Astrocyte of the cerebellum (primary cell): ENCODE results near the gene MKRN1.
"Not testable (repeated sequence)": the region's sequence is repeated elsewhere in the genome, so short reads cannot be mapped to it uniquely, and the experiment has no call there.

Source experiments
- DNase-seq: peaks from one replicate; pipeline ENCODE4 v3.0.0-alpha.2; 2011; ENCODE audit warnings: low read depth
- H3K4me3 ChIP-seq: 2 replicates; pipeline ENCODE4 v1.5.1; 2011; ENCODE audit warnings: mild to moderate bottlenecking, low read depth, low read length, moderate library complexity
- in situ Hi-C: cut with HindIII; loops from 2 replicates; pipeline ENCODE4 v1.10.0; 2017; ENCODE audit warnings: low sequenced_read_pairs
- TF ChIP-seq, protein P1 (sequence below): IDR thresholded peaks from 2 replicates; pipeline ENCODE4 v1.5.1; 2012; ENCODE audit warnings: low read length, low read depth, moderate library complexity, mild to moderate bottlenecking; ENCODE audit errors: missing control alignments

The MKRN1 gene

DNA sequence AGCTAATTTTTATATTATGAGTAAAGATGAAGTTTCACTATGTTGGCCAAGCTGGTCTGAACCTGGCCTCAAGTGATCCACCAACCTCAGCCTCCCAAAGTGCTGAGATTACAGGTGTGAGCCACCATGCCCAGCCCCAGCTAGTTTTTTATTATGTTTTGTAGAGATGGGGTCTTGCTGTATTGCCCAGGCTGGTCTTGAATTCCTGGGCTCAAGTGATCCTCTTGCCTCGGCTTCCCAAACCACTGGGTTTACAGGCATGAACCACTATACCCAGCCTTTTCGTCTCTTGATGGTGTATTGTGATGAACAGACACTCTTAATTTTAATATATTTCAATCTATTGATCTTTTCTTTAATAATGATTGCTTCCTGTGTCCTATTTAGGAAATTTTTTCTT is 57.8 kb downstream of the MKRN1 start:
- in situ Hi-C loops, result no loop called here
- TF ChIP-seq, protein P1, sequence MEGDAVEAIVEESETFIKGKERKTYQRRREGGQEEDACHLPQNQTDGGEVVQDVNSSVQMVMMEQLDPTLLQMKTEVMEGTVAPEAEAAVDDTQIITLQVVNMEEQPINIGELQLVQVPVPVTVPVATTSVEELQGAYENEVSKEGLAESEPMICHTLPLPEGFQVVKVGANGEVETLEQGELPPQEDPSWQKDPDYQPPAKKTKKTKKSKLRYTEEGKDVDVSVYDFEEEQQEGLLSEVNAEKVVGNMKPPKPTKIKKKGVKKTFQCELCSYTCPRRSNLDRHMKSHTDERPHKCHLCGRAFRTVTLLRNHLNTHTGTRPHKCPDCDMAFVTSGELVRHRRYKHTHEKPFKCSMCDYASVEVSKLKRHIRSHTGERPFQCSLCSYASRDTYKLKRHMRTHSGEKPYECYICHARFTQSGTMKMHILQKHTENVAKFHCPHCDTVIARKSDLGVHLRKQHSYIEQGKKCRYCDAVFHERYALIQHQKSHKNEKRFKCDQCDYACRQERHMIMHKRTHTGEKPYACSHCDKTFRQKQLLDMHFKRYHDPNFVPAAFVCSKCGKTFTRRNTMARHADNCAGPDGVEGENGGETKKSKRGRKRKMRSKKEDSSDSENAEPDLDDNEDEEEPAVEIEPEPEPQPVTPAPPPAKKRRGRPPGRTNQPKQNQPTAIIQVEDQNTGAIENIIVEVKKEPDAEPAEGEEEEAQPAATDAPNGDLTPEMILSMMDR, result no peak
- DNase-seq, result no peak
- H3K4me3 ChIP-seq, result no peak overlapping the region

DNA sequence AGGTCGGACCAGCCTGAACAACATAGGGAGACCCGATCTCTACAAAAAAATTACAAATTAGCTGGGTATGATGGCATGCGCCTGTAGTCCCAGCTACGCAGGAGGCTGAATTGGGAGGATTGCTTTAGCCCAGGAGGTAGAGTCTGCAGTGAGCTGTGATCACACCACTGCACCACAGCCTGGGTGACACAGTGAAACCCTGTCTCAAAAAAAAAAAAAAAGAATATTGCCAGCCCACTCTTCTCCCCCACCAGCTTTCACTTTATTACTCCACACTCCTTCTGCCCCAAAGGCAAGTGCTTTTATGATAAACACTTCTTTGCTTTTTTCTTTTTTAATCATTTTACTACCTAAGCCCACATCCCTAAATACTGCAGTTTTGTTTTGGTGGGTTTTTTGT is 60.7 kb downstream of the MKRN1 start:
- in situ Hi-C loops, result no loop called here
- DNase-seq, result no peak
- TF ChIP-seq, protein P1, result no peak
- H3K4me3 ChIP-seq, result no peak overlapping the region

DNA sequence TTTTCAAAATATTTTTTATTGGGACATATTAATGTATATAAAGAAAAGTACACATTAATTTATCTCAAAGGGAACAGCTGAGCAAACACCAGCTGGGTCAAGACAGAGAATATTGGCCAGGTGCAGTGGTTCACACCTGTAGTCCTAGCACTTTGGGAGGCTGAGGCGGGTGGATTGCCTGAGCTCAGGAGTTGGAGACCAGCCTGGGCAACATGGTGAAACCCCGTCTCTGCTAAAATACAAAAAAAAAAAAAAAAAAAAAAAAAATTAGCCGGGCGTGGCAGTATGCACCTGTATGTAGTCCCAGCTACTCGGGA is 61.2 kb downstream of the MKRN1 start:
- in situ Hi-C loops, H3K4me3 ChIP-seq, DNase-seq: not testable (repeated sequence)

DNA sequence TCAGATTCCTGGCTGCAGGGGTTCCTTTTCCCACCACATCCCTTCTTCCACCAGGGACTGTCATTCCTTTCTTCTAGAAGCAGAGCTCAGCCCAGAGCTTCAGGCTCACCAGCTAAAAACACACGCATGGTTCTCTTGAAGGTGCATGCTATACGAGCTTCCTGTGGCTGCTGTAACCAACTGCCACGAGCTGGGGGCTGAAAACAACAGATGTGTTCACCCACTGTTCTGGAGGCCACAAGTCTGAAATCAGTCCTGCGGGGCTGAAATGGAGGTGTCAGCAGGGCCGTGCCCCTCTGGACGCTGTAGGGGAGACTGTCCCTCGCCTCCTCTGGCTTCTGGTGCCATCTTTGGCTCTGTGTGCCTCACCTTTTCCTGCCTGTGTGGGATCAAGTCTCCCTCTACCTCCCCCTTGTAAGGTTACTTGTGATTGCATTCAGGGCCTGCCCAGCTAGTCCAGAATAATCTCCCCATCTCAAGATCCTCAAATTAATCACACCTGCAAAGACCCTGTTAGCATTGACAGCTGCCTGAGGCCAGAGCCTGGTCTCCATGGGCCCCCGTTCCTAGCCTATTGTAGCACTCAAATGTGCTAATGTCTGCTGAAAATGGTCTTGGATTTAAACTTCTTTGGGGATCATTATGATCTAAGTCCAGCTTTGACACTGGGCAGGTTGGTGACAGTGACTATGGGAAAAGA is 61.7 kb downstream of the MKRN1 start:
- in situ Hi-C loops, result no loop called here
- no peak overlapping the region for H3K4me3 ChIP-seq
- DNase-seq, result no peak
- TF ChIP-seq, protein P1, result no peak

DNA sequence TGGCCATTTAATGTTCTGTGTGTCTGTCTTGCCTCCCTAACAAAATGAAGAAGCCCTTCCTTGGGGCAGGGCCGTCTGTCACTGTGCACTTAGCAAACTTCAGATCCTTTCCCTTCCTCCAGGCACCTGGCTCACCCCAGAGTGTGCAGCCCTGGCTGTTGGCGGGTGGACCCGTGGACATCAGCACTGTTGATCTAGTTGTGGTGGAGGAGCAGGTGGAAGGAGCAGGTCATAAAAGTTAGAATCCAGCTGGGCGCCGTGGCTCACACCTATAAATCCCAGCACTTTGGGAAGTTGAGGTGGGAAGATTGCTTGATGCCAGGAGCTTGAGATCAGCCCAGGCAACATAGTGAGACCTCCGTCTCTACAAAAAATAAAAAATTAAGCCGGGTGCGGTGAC is 62.7 kb downstream of the MKRN1 start:
- TF ChIP-seq, protein P1, result no peak
- no peak overlapping the region for H3K4me3 ChIP-seq
- no peak for DNase-seq
- in situ Hi-C loops, result no loop called here

DNA sequence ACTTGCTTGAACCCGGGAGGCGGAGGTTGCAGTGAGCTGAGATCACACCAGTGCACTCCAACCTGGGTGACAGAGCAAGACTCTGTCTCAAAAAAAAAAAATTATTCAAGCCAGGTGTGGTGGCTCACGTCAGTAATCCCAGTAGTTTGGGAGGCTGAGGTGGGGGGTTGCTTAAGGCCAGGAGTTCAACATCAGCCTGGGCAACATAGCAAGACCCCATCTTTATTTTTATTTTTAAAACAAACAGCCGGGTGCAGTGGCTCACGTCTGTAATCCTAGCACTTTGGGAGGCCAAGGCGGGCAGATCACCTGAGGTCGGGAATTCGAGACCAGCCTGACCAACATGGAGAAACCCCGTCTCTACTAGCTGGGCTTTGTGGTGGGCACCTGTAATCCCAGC is 63.5 kb downstream of the MKRN1 start:
- DNase-seq, H3K4me3 ChIP-seq, in situ Hi-C loops: not testable (repeated sequence)

DNA sequence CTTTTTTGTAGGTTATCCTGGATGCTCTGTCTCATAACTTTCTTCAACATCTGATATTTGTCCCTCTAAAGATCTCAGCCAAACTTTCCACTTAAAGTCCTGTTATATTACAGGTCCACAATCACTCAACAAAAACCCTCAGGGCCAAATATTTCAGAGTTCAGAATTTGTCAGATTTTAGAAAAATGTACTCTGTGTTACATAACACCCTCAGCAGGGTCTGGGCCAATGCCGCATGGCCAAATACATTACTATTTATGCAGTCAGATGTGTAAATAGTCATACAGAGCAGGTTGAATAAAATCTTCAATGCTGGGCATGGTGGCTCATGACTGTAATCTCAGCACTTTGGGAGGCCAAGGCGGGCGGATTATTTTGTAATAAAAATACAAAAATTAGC is 63.9 kb downstream of the MKRN1 start:
- no peak for DNase-seq
- TF ChIP-seq, protein P1, result no peak
- no peak overlapping the region for H3K4me3 ChIP-seq
- in situ Hi-C loops, result no loop called here

DNA sequence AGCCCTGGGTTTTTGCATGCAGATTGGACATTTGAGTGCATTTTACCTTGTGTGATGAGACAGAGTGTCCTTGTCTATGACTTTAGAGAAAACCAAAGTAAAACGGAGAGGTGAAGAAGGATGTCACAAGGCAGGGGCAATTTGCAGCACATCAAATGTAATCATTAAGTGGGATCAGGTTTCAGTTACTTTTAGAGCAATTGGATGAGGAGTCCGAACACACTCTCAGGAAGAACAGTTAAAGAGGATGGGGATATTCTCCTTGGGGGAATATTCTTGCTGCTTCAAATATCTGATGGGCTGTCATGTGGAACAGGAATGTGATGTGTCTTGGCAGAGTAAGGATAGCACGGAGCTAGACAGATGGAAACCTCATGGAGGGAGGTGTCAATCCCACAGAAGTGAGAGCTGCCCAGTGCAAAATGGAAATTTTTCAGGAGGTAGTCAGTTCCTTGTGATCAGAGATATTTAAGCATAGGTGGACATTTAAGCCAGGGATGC is 74.7 kb downstream of the MKRN1 start:
- TF ChIP-seq, protein P1, result no peak
- peak; percentile 22 for DNase-seq

More for the DNA sequence above, 74.7 kb downstream of the MKRN1 start:
- in situ Hi-C loops, result no loop called here
- H3K4me3 ChIP-seq, result no peak overlapping the region
